Panc1 (cell line): ENCODE measurements around the gene DPH3.
A peak's percentile ranks its signal among the peaks of the same experiment; 100 is the strongest.

Experiments
- POLR2AphosphoS5 ChIP-seq: IDR thresholded peaks from 2 replicates; pipeline ENCODE4 v1.6.1; 2012; ENCODE audit warnings: mild to moderate bottlenecking, low read depth, low read length, moderate library complexity
- SIN3A ChIP-seq: IDR thresholded peaks from 2 replicates; pipeline ENCODE4 v1.6.1; 2012; ENCODE audit warnings: low read depth, mild to moderate bottlenecking, low read length, moderate library complexity, borderline replicate concordance; ENCODE audit not compliant: insufficient read depth
- TCF7L2 ChIP-seq: IDR thresholded peaks from 2 replicates; pipeline ENCODE4 v1.6.1; 2011; ENCODE audit warnings: mild to moderate bottlenecking, low read depth, low read length, inconsistent platforms
- TF ChIP-seq, protein P1 (sequence below): fragments of 450-650 bp; IDR thresholded peaks from 2 replicates; pipeline ENCODE4 v1.5.1; 2017; ENCODE audit warnings: mild to moderate bottlenecking
- TF ChIP-seq, protein P2 (sequence below), 2 experiments: IDR thresholded peaks; 2 replicates each; pipeline ENCODE4 v1.6.1; 2011 to 2012; ENCODE audit warnings: low read depth in 2 of 2, control low read depth in 1 of 2, low read length in 1 of 2, mild to moderate bottlenecking in 1 of 2, moderate library complexity in 1 of 2; ENCODE audit not compliant: insufficient read depth in 1 of 2

DNA sequence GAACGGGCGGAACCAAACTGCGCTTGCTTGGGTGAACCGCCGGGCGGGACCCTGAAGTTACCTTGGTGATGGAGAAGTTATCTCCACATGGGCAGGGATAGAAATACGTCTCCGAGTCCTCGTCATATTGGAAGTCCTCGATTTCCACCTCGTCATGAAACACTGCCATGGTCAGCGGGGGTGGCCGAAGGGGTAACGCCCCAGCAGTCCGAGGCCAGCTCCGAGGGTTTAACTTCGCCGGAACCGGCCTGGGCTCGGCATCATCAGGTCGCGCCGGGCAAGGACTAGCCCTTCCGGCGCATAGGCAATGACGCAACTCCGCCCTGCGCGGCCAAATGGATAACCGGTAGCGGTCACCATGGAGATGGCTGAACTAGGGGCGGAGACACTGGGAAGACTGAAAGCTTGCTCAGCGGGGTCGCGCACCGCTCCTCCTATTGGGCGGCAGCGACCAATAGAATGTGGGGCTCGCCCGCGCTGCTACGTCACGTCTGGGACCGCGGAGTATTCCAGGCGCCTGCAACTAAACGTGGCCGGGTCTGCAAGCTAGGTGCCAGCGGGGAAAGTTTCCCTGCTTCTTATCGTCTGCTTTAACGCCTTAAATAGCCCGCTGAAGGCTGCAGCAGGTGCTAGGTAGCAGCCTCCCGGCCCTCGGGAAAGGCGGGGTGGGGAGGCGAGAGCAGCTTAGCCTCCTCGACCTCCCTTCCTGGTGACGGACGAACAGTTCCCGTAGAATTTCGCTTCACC is at the start of gene DPH3, which contains the start of gene OXNAD1:
- no peak for TF ChIP-seq TCF7L2
- TF ChIP-seq, protein P1, sequence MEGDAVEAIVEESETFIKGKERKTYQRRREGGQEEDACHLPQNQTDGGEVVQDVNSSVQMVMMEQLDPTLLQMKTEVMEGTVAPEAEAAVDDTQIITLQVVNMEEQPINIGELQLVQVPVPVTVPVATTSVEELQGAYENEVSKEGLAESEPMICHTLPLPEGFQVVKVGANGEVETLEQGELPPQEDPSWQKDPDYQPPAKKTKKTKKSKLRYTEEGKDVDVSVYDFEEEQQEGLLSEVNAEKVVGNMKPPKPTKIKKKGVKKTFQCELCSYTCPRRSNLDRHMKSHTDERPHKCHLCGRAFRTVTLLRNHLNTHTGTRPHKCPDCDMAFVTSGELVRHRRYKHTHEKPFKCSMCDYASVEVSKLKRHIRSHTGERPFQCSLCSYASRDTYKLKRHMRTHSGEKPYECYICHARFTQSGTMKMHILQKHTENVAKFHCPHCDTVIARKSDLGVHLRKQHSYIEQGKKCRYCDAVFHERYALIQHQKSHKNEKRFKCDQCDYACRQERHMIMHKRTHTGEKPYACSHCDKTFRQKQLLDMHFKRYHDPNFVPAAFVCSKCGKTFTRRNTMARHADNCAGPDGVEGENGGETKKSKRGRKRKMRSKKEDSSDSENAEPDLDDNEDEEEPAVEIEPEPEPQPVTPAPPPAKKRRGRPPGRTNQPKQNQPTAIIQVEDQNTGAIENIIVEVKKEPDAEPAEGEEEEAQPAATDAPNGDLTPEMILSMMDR = no peak
- TF ChIP-seq, protein P2, sequence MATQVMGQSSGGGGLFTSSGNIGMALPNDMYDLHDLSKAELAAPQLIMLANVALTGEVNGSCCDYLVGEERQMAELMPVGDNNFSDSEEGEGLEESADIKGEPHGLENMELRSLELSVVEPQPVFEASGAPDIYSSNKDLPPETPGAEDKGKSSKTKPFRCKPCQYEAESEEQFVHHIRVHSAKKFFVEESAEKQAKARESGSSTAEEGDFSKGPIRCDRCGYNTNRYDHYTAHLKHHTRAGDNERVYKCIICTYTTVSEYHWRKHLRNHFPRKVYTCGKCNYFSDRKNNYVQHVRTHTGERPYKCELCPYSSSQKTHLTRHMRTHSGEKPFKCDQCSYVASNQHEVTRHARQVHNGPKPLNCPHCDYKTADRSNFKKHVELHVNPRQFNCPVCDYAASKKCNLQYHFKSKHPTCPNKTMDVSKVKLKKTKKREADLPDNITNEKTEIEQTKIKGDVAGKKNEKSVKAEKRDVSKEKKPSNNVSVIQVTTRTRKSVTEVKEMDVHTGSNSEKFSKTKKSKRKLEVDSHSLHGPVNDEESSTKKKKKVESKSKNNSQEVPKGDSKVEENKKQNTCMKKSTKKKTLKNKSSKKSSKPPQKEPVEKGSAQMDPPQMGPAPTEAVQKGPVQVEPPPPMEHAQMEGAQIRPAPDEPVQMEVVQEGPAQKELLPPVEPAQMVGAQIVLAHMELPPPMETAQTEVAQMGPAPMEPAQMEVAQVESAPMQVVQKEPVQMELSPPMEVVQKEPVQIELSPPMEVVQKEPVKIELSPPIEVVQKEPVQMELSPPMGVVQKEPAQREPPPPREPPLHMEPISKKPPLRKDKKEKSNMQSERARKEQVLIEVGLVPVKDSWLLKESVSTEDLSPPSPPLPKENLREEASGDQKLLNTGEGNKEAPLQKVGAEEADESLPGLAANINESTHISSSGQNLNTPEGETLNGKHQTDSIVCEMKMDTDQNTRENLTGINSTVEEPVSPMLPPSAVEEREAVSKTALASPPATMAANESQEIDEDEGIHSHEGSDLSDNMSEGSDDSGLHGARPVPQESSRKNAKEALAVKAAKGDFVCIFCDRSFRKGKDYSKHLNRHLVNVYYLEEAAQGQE (IDR thresholded peaks at IDR 0.05; ENCODE audit: insufficient read depth in 1 of 2, low read depth in 2 of 2, low read length in 1 of 2) = no peak
- TF ChIP-seq SIN3A = peak; percentile 64; the same call in 1 of the 2 replicates
- TF ChIP-seq POLR2AphosphoS5 = peak; percentile 74
